Endometrial microvascular endothelial cells (primary cell): ENCODE data around the gene C3orf70. TPM values are rescaled to one million over a fixed set of nuclear protein-coding genes. Genes with fewer than 3 reads are reported as not detected.

Source experiments
- total RNA-seq: library from RNA; depleted of rRNA; stranded (reverse); fragments of >200 nt; gene quantifications from one replicate; pipeline ENCODE4 v1.2.3, GENCODE V29; 2015; ENCODE audit errors: inconsistent ontology term

The C3orf70 gene
- total RNA-seq, 1 donor from 2014 or later, result 4.5 TPM

Other genes with a start within 250 kb of the C3orf70 start
- 17.9 TPM for gene EHHADH, start 101.0 kb upstream of the C3orf70 start, total RNA-seq
- 14.5 TPM for gene MAP3K13, start 210.1 kb upstream of the C3orf70 start, total RNA-seq